ENCODE results near the gene SCGB1C1. TPM values are rescaled to one million over a fixed set of nuclear protein-coding genes. Genes with fewer than 3 reads are reported as not detected.

Gene SCGB1C1
- total and polyA plus RNA-seq, 4 donors, result not detected

DNA sequence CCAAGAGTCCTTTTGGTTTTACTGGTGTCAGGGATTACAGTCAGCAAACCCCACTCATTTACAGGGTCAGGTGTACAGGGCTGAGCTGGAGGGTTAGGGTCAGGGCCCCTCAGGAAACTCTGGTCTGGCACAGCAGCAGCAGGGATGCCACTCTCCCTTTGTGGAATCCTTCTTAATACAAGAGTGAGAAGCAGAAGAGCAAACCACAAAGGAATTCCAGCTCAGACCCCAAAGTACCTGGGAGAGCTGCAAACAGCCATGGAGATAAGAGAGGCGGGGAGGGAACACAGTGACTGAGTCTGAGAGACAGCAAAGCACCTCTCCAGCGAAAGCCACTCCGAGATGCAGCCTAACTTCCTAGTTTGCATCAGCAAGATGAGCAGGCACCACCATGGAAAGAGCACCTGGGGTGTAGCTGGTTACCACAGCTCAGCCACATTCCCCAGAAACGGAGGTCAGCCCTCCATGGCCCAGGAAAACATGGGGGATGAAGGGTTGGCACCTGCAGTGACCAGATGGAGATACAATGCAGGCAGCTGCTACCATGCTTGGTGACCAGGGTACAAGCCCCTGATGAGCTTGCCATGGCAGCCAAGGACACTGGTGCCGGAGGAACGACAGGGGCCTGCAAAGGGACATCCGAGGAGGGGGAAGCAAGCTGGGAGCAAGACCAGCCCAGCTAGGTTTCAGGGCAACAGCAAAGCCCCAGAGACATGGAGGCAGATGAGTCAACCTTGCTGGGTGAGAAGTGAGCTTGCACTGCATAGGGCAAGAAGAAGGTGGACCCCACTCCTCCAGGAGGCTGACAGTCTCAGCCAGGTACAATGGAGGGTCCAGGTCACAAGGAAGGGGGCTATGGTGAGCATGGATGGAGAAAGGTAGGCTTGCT, 10.4 kb downstream of the SCGB1C1 start:
- Histone ChIP-seq H3K9ac (ENCODE audit: low read depth in 1 of 2, low read length in 2 of 2) (no peak overlapping the region), H3K36me3 (ENCODE audit: control insufficient read depth in 4 of 4, insufficient read depth in 3 of 4, low read depth in 1 of 4, low read length in 3 of 4) (peaks cover 5 to 28% (median 9%) of the 10 kb centered on the region in 4 donors), H3K4me3 (ENCODE audit: low read depth in 1 of 3, low read length in 3 of 3) (no peak overlapping the region), H3K27ac (ENCODE audit: low read depth in 1 of 2, low read length in 2 of 2) (no peak overlapping the region), H3K4me1 (ENCODE audit: control insufficient read depth in 4 of 4, insufficient read depth in 4 of 4, low read length in 3 of 4) (peaks cover 3 to 23% (median 13%) of the 10 kb centered on the region in 4 donors), H3K9me3 (ENCODE audit: control insufficient read depth in 4 of 4, low read length in 3 of 4) (no peaks in the 10 kb centered on the region), H3K27me3 (ENCODE audit: control insufficient read depth in 4 of 4, insufficient read depth in 4 of 4, low read length in 3 of 4) (no peaks in the 10 kb centered on the region)
- TF ChIP-seq YY1 (IDR thresholded peaks at IDR 0.05) (no peak), FOXA2 (IDR thresholded peaks at IDR 0.05) (no peak), CTCF (IDR thresholded peaks at IDR 0.05; ENCODE audit: low read depth, low read length, missing input control) (no peak), HNF4A (conservative IDR thresholded peaks at IDR 0.05) (no peak), RXRA (IDR thresholded peaks at IDR 0.05) (no peak), HNF4G (IDR thresholded peaks at IDR 0.05) (no peak), NR2F2 (IDR thresholded peaks at IDR 0.05) (no peak)
- TF ChIP-seq, protein P1, sequence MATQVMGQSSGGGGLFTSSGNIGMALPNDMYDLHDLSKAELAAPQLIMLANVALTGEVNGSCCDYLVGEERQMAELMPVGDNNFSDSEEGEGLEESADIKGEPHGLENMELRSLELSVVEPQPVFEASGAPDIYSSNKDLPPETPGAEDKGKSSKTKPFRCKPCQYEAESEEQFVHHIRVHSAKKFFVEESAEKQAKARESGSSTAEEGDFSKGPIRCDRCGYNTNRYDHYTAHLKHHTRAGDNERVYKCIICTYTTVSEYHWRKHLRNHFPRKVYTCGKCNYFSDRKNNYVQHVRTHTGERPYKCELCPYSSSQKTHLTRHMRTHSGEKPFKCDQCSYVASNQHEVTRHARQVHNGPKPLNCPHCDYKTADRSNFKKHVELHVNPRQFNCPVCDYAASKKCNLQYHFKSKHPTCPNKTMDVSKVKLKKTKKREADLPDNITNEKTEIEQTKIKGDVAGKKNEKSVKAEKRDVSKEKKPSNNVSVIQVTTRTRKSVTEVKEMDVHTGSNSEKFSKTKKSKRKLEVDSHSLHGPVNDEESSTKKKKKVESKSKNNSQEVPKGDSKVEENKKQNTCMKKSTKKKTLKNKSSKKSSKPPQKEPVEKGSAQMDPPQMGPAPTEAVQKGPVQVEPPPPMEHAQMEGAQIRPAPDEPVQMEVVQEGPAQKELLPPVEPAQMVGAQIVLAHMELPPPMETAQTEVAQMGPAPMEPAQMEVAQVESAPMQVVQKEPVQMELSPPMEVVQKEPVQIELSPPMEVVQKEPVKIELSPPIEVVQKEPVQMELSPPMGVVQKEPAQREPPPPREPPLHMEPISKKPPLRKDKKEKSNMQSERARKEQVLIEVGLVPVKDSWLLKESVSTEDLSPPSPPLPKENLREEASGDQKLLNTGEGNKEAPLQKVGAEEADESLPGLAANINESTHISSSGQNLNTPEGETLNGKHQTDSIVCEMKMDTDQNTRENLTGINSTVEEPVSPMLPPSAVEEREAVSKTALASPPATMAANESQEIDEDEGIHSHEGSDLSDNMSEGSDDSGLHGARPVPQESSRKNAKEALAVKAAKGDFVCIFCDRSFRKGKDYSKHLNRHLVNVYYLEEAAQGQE (IDR thresholded peaks at IDR 0.05), result no peak
- DNase-seq (ENCODE audit: low spot score), result no peak
- 94% methylated on average over 7 of the region's 7 CpGs for WGBS

DNA sequence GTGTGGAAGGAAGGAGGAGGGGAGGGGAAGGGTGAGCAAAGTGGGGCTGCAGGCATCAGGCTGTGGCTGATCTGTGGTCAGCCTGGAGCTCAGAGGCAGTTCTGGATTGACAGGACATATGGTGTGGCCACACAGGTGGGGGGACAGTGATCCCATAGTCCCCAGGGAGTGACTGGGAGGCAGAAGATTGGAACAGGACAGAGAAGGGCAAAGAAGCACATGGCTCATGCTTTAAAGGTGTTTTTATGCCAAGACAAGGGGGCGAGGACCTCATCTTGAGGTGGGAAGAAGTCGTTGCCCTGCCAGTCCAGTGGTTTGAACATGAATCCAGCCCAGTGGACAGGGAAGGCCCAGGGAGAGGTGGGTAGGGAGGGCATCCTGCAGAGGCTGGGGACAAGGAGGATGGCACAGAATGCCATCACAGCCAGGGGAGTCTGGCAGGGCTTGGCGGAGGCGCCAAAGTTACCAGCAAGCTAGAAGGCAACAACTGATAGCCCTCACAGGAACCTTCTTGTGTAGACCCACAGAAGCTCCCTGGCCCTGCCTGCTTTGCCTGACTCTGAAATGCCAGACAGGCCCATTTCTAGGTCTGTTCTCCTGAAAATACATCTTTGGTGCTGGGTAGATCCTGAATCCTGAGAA, 11.2 kb downstream of the SCGB1C1 start:
- H3K4me3 ChIP-seq (ENCODE audit: low read depth in 1 of 3, low read length in 3 of 3), result no peak overlapping the region
- no peak overlapping the region for H3K27ac ChIP-seq (ENCODE audit: low read depth in 1 of 2, low read length in 2 of 2)
- H3K27me3 ChIP-seq (ENCODE audit: control insufficient read depth in 4 of 4, insufficient read depth in 4 of 4, low read length in 3 of 4), result no peaks in the 10 kb centered on the region
- no peak for DNase-seq (ENCODE audit: low spot score)
- H3K9ac ChIP-seq (ENCODE audit: low read depth in 1 of 2, low read length in 2 of 2), result no peak overlapping the region
- no peaks in the 10 kb centered on the region for H3K9me3 ChIP-seq (ENCODE audit: control insufficient read depth in 4 of 4, low read length in 3 of 4)
- peaks cover 5 to 28% (median 9%) of the 10 kb centered on the region in 4 donors for H3K36me3 ChIP-seq (ENCODE audit: control insufficient read depth in 4 of 4, insufficient read depth in 3 of 4, low read depth in 1 of 4, low read length in 3 of 4)
- WGBS, result 95% methylated on average over 4 of the region's 4 CpGs
- H3K4me1 ChIP-seq (ENCODE audit: control insufficient read depth in 4 of 4, insufficient read depth in 4 of 4, low read length in 3 of 4), result peaks cover 3 to 24% (median 14%) of the 10 kb centered on the region in 4 donors
- no peak for TF ChIP-seq ATF3 (IDR thresholded peaks at IDR 0.05)
- TF ChIP-seq CTCF (IDR thresholded peaks at IDR 0.05; ENCODE audit: low read depth, low read length, missing input control), result no peak
- TF ChIP-seq EGR1 (IDR thresholded peaks at IDR 0.05; ENCODE audit: low read depth in 2 of 2), result no peak
